Osteocyte (in vitro differentiated cells): Measurements from ENCODE around the gene CALM3. TPM values are rescaled to one million over a fixed set of nuclear protein-coding genes. Genes with fewer than 3 reads are reported as not detected.
"Not testable (repeated sequence)": the region's sequence is repeated elsewhere in the genome, so short reads cannot be mapped to it uniquely, and the experiment has no call there.

ENCODE experiments used
- DNase-seq: peaks from one replicate; pipeline ENCODE4 v3.0.0; 2021; ENCODE audit warnings: mixed read lengths; ENCODE audit not compliant: unreplicated experiment; ENCODE audit errors: extremely low spot score
- H3K27ac Mint-ChIP-seq: one replicate; pipeline ENCODE4 v1.8.0; 2021; ENCODE audit warnings: mild to moderate bottlenecking, mixed read lengths; ENCODE audit not compliant: unreplicated experiment
- H3K27me3 Mint-ChIP-seq: one replicate; pipeline ENCODE4 v1.8.0; 2021; ENCODE audit warnings: mixed read lengths; ENCODE audit not compliant: unreplicated experiment
- H3K36me3 Mint-ChIP-seq: one replicate; pipeline ENCODE4 v1.8.0; 2021; ENCODE audit warnings: mixed read lengths; ENCODE audit not compliant: unreplicated experiment
- H3K4me1 Mint-ChIP-seq: one replicate; pipeline ENCODE4 v1.8.0; 2021; ENCODE audit warnings: mixed read lengths; ENCODE audit not compliant: unreplicated experiment
- H3K4me3 Mint-ChIP-seq: one replicate; pipeline ENCODE4 v1.8.0; 2021; ENCODE audit warnings: mild to moderate bottlenecking, moderate library complexity, mixed read lengths; ENCODE audit not compliant: unreplicated experiment
- H3K9me3 Mint-ChIP-seq: one replicate; pipeline ENCODE4 v1.8.0; 2021; ENCODE audit warnings: mixed read lengths; ENCODE audit not compliant: unreplicated experiment
- total RNA-seq: library from RNA; stranded (reverse); gene quantifications from 2 replicates; pipeline ENCODE4 v1.2.1, GENCODE V29; 2021
- TF ChIP-seq, protein P1 (sequence below): fragments of 200-600 bp; sonication (generic); IDR thresholded peaks from 2 replicates; pipeline ENCODE4 v1.5.0; 2021; ENCODE audit warnings: antibody characterized with exemption, mild to moderate bottlenecking, moderate library complexity

CALM3 gene
- total RNA-seq, 1 donor from 2014 or later, result 168 TPM

- TF ChIP-seq, protein P1, sequence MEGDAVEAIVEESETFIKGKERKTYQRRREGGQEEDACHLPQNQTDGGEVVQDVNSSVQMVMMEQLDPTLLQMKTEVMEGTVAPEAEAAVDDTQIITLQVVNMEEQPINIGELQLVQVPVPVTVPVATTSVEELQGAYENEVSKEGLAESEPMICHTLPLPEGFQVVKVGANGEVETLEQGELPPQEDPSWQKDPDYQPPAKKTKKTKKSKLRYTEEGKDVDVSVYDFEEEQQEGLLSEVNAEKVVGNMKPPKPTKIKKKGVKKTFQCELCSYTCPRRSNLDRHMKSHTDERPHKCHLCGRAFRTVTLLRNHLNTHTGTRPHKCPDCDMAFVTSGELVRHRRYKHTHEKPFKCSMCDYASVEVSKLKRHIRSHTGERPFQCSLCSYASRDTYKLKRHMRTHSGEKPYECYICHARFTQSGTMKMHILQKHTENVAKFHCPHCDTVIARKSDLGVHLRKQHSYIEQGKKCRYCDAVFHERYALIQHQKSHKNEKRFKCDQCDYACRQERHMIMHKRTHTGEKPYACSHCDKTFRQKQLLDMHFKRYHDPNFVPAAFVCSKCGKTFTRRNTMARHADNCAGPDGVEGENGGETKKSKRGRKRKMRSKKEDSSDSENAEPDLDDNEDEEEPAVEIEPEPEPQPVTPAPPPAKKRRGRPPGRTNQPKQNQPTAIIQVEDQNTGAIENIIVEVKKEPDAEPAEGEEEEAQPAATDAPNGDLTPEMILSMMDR, result no peak
- H3K36me3 Mint-ChIP-seq, result peaks cover 5% of the 10 kb centered on the region
- peak; percentile 64 for DNase-seq
- H3K27me3 Mint-ChIP-seq, result peaks cover 20% of the 10 kb centered on the region
- H3K4me3 Mint-ChIP-seq, result no peak overlapping the region
- H3K9me3 Mint-ChIP-seq, result peaks cover 8% of the 10 kb centered on the region
- peaks cover 3% of the 10 kb centered on the region for H3K4me1 Mint-ChIP-seq
- no peak overlapping the region for H3K27ac Mint-ChIP-seq
These were observed 41.9 kb upstream of the CALM3 start for GRCh38 chr19:46559203-46559602.

- DNase-seq, H3K36me3 Mint-ChIP-seq, H3K9me3 Mint-ChIP-seq, H3K27ac Mint-ChIP-seq, H3K4me1 Mint-ChIP-seq, H3K4me3 Mint-ChIP-seq: not testable (repeated sequence)
- H3K27me3 Mint-ChIP-seq, result peaks cover 19% of the 10 kb centered on the region
These were observed 41.5 kb upstream of the CALM3 start for GRCh38 chr19:46559675-46560074.

DNA sequence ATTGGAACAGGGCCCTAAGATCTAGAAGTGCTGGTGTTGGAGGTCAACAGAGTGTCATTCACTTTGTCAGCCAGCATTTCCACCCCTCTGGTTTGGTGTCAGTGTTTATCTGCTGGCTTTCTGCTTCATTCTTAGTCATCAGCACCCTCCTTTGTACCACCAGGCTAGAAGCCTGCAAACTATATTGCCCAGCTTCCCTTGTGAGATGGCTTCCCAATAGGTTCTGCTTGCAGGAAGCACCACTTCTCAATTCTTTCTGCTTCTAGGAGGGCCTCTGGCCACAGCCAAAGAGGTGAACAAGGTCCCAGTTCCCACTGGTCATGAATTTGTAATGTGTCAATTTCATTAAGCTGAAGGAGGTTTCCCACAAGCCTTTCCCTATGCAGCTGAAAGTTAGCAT, 36.4 kb upstream of the CALM3 start:
- Mint-ChIP-seq H3K27me3 (peaks cover 7% of the 10 kb centered on the region), H3K27ac (no peak overlapping the region), H3K4me1 (peaks cover 3% of the 10 kb centered on the region), H3K4me3 (no peak overlapping the region), H3K9me3 (peaks cover 8% of the 10 kb centered on the region), H3K36me3 (no peaks in the 10 kb centered on the region)
- TF ChIP-seq, protein P1, result no peak
- DNase-seq, result peak; percentile 21

DNA sequence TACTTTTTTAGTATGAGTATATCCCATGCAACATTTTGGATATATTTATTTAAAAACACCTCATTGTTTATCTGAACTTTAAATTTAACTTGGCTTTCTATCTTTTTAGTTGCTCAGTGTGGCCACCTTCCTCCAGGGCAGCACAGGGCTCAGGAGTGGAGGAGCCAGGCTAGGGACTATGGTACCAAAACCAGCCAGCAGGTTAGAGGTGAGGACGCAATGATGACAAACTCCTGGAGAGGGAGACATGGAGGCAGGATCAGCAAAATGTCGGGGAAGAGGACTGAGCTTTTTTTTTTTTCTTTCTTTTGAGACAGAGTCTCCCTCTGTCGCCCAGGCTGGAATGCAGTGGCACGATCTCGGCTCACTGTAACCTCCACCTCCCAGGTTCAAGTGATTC, 29.6 kb upstream of the CALM3 start:
- Mint-ChIP-seq H3K9me3 (peaks cover 8% of the 10 kb centered on the region), H3K36me3 (no peaks in the 10 kb centered on the region), H3K4me1 (peaks cover 7% of the 10 kb centered on the region), H3K27ac (no peak overlapping the region), H3K27me3 (peaks cover 10% of the 10 kb centered on the region), H3K4me3 (no peak overlapping the region)
- TF ChIP-seq, protein P1, result no peak
- peak; percentile 71 for DNase-seq

DNA sequence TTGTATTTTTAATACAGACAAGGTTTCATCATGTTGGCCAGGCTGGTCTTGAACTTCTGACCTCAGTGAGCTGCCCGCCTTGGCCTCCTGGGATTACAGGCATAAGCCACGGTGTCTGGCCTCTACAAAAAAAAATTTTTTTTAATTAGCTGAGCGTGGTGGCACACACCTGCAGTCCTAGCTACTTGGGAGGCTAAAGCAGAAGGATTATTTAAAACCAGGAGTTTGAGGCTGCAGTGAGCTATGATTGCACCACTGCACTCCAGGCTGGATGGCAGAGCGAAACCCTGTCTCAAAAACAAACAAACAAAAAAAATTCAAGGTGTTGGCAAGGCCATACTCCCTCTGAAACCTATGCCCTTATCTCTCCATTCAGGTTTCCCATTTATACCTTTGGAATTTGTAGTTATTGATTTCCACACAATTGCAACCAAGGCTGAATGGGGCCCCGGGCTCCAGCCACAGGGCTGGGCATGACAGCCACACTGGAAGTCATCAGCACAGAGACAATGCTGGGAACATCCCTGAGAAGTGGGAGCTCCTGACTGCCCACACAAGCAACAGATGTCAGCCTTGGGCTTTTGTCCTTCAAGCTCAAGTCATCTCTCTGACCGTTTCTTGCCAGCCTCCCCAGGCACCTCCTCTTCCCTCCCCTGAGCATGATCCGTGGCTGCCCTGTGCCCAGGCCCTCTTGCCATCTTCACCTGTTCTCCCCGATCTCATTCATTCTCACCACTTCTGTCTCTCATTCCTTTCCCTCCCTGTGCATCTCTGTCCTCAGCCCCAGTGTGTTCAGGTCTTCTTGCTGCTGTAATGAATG, 27.2 kb upstream of the CALM3 start:
- H3K4me3 Mint-ChIP-seq, result no peak overlapping the region
- H3K4me1 Mint-ChIP-seq, result peaks cover 7% of the 10 kb centered on the region
- TF ChIP-seq, protein P1, result no peak
- peaks cover 10% of the 10 kb centered on the region for H3K27me3 Mint-ChIP-seq
- peaks cover 7% of the 10 kb centered on the region for H3K9me3 Mint-ChIP-seq
- no peak overlapping the region for H3K27ac Mint-ChIP-seq
- no peaks in the 10 kb centered on the region for H3K36me3 Mint-ChIP-seq
- no peak for DNase-seq
